ENCODE measurements around the gene OLFM3. TPM values are rescaled to one million over a fixed set of nuclear protein-coding genes. Genes with fewer than 3 reads are reported as not detected.

Gene OLFM3
- total RNA-seq, 4 donors from 2014 or later: 0.23 to 1.2 (median 0.34) TPM

- H3K4me3 ChIP-seq: no peak overlapping the region
- no peaks in the 10 kb centered on the region for H3K36me3 ChIP-seq
- no peaks in the 10 kb centered on the region for H3K9me3 ChIP-seq
- H3K4me1 ChIP-seq: no peaks in the 10 kb centered on the region
- H3K27me3 ChIP-seq: peaks cover 0 to 3% (median 0%) of the 10 kb centered on the region in 4 donors
- DNase-seq (ENCODE audit: extremely low spot score): no peak
- TF ChIP-seq POLR2A (IDR thresholded peaks at IDR 0.05; ENCODE audit: low read depth) (no peak), POLR2AphosphoS5 (IDR thresholded peaks at IDR 0.05) (no peak), EP300 (IDR thresholded peaks at IDR 0.05) (no peak), CTCF (IDR thresholded peaks at IDR 0.05) (no peak)
- 12% methylated on average over 2 of the region's 2 CpGs for WGBS
- intact Hi-C loops (cut with DNase I): no loop called here
- no peak overlapping the region for H3K27ac ChIP-seq (replicated peaks in 1 of 4)
Measured at GRCh38 chr1:101980974-101981373, 15.8 kb downstream of the OLFM3 start.

- Histone ChIP-seq H3K27me3 (peaks cover 0 to 3% (median 0%) of the 10 kb centered on the region in 4 donors), H3K4me3 (no peak overlapping the region), H3K36me3 (no peaks in the 10 kb centered on the region), H3K4me1 (no peaks in the 10 kb centered on the region), H3K27ac (replicated peaks in 1 of 4) (no peak overlapping the region), H3K9me3 (no peaks in the 10 kb centered on the region)
- 86% methylated on average over 3 of the region's 3 CpGs for WGBS
- DNase-seq (ENCODE audit: extremely low spot score): no peak
- intact Hi-C loops (cut with DNase I): no loop called here
- TF ChIP-seq CTCF (IDR thresholded peaks at IDR 0.05) (no peak), EP300 (IDR thresholded peaks at IDR 0.05) (no peak), POLR2AphosphoS5 (IDR thresholded peaks at IDR 0.05) (no peak), POLR2A (IDR thresholded peaks at IDR 0.05; ENCODE audit: low read depth) (no peak)
Measured at GRCh38 chr1:101977266-101977665, 19.5 kb downstream of the OLFM3 start.

- Histone ChIP-seq H3K27me3 (peaks cover 0 to 3% (median 0%) of the 10 kb centered on the region in 4 donors), H3K36me3 (no peaks in the 10 kb centered on the region), H3K4me3 (no peak overlapping the region), H3K9me3 (no peaks in the 10 kb centered on the region), H3K27ac (replicated peaks in 1 of 4) (no peak overlapping the region), H3K4me1 (no peaks in the 10 kb centered on the region)
- 68% methylated on average over 3 of the region's 3 CpGs for WGBS
- no peak for TF ChIP-seq EP300 (IDR thresholded peaks at IDR 0.05)
- TF ChIP-seq POLR2AphosphoS5 (IDR thresholded peaks at IDR 0.05): no peak
- TF ChIP-seq CTCF (IDR thresholded peaks at IDR 0.05): no peak
- no peak for TF ChIP-seq POLR2A (IDR thresholded peaks at IDR 0.05; ENCODE audit: low read depth)
- no peak for DNase-seq (ENCODE audit: extremely low spot score)
- intact Hi-C loops (cut with DNase I): no loop called here
Measured at GRCh38 chr1:101976161-101976560, 20.6 kb downstream of the OLFM3 start.

- Histone ChIP-seq H3K4me1 (no peaks in the 10 kb centered on the region), H3K36me3 (no peaks in the 10 kb centered on the region), H3K9me3 (no peaks in the 10 kb centered on the region), H3K27ac (replicated peaks in 1 of 4) (no peak overlapping the region), H3K27me3 (peaks cover 0 to 3% (median 0%) of the 10 kb centered on the region in 4 donors), H3K4me3 (no peak overlapping the region)
- intact Hi-C loops (cut with DNase I): no loop called here
- 48% methylated on average over 3 of the region's 3 CpGs for WGBS
- DNase-seq (ENCODE audit: extremely low spot score): no peak
- TF ChIP-seq EP300 (IDR thresholded peaks at IDR 0.05) (no peak), POLR2A (IDR thresholded peaks at IDR 0.05; ENCODE audit: low read depth) (no peak), POLR2AphosphoS5 (IDR thresholded peaks at IDR 0.05) (no peak), CTCF (IDR thresholded peaks at IDR 0.05) (no peak)
Measured at GRCh38 chr1:101975371-101975770, 21.4 kb downstream of the OLFM3 start.

GRCh38 chr1:101974599-101975274, 22.0 kb downstream of the OLFM3 start:
- Histone ChIP-seq H3K9me3 (no peaks in the 10 kb centered on the region), H3K4me1 (no peaks in the 10 kb centered on the region), H3K4me3 (no peak overlapping the region), H3K36me3 (no peaks in the 10 kb centered on the region), H3K27me3 (peaks cover 0 to 3% (median 0%) of the 10 kb centered on the region in 4 donors), H3K27ac (replicated peaks in 1 of 4) (no peak overlapping the region)
- TF ChIP-seq CTCF (IDR thresholded peaks at IDR 0.05) (no peak), POLR2A (IDR thresholded peaks at IDR 0.05; ENCODE audit: low read depth) (no peak), EP300 (IDR thresholded peaks at IDR 0.05) (no peak), POLR2AphosphoS5 (IDR thresholded peaks at IDR 0.05) (no peak)
- intact Hi-C loops (cut with DNase I): no loop called here
- WGBS: 68% methylated on average over 3 of the region's 3 CpGs
- no peak for DNase-seq (ENCODE audit: extremely low spot score)

Measured in esophagus muscularis mucosa (tissue), 4 donors.